Measurements from ENCODE around the gene FLT1.
A peak's percentile ranks its signal among the peaks of the same experiment; 100 is the strongest.

FLT1 gene

DNA sequence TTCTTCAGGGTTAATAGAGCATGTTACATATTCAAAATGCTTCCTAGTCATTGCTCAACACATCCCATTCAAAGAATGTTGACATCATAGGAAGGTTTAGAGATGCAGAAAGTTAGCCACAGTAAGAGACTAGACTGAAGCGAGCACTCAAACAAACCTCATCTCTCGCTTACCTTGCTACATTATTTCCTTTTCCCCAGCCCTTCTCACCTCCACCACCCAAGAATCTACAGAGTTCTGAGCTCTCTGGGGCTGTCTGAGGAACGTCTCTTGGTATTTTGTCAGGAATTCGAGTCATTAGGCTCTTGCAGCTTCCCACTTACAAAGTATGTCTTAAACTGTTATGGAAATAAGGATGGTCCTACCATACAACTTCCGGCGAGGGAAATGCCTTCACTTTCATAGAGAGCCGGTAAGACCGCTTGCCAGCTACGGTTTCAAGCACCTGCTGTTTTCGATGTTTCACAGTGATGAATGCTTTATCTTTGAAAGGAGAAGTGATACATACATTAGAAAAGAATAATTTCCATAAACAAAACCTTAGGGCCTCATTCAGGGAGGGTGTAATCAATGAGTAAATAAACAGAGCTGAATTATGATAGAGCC lies 65.1 kb downstream of the FLT1 start:
- peak; percentile 15 for DNase-seq (ENCODE audit: low spot score)

DNA sequence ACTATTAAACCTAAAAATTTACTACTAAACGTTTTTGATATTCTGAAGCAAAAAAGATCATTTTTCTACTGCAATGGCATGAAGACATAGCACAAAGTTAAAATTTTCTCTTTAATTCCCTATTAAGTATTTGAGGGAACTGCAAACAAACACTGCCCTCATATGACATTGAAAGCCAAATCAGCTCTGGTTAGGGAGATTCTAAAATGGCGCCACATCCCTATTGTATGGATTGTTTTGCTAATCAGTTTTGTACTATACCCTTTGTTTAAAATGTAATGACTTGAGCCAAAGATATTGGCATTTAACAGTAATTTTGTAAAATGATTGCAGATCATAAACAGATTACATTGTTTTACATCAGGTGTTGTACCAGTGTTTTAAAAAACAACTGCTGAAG lies 65.8 kb downstream of the FLT1 start:
- no peak for DNase-seq (ENCODE audit: low spot score)

DNA sequence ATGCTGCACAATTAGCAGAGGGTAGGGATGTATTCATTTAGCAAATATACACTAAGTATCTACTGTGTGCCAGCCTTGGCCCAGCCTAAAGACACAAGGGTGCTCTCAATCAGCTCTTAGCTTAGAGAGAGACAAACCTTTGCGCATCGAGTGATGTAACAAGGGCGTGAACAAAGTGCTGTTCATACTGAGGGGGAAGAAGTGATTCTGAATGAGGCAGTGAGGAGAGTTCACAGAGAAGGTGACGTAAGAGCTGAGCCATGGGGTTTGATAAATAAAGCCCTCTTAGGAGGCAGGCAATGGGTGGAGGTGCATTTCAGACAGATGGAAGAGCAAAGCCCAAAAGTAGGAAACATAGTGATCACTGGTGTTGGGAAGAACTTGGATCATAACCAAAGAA lies 68.5 kb downstream of the FLT1 start:
- no peak for DNase-seq (ENCODE audit: low spot score)

DNA sequence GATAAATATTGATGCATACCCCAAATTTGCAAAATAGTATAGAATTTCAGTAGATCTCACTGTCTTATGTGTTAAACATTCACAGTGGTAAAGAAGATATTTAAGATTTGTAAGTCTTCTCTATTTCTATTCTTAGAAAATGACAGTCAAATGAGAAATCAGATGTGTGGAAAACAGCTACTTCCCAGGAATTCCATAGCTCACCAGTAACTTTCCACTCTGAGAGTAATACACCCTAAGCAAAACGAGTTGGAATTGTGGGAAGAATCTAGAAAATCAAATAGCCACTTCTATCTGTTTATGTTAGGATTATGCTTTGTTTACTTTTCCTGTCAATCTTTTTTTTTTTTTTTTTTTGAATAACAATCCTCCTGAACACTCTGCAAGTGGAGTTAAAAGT lies 69.1 kb downstream of the FLT1 start:
- no peak for DNase-seq (ENCODE audit: low spot score)

DNA sequence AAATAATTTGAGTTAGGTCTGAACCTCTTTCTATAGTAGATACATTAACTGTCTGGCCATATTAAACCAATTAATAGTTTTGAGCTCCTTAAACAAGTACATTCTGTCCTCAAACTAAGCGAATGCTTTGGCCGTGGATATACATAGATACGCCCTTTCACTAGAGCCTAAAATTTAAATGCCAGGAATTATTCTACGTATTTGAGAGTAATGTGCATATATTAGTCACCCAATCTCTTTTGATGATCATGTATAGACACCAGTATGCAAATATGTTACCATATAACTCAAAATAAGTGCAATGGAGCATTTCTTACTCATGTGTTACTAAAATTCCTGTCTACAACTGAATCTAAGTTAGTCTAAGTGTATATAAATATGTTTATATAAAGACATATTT lies 70.4 kb downstream of the FLT1 start:
- DNase-seq (ENCODE audit: low spot score), result no peak

DNA sequence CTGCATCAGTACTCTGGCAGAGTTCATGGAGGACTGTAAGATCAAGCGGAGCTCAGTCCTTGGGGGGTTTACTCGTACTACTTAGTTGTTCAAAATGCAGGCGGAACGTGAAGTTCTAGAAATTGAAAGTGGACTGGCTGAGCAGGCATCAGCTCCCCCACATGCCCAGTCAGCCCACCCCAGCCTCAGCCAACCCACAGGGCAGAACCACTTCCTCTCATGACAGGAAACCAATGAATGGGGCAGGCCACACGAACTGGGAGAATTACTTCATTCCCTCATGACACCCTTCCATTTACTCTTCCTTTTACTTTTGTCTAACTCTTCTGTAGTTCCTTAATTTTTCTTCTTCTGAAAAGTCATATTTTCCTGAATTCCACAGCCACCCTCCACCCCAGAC lies 71.9 kb downstream of the FLT1 start:
- no peak for DNase-seq (ENCODE audit: low spot score)

DNA sequence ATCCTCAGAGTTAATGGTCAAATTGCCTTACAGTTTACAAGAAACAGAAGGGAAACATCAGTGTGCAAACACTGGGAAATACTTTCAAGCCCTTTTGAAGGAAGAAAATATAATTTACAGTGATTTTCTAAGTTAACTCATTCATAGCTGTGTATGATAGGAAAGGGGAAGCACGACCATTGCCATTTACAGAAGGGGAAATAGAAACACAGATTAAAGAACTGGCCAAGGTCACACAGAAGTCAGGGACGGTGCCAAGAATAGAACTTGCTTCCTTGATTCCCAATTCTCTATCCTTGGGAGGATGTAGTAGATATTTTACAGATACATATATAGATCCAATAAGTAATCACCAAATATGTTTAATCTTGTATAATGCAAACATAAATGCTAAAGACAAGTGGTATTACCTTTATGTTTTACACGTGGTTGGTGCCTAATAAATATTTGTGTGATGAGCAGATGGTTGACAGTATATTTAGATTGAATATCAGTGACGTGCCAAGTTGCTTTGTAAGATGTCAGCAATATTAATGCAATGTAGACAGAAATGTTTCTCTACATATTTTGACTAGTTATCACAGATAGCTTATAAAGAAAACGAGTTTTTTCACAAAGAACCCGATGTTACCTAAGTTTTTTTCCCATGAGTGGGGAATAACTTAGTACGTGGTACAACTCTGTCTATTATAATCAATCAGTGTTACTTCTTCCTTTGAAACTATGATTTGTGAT lies 73.1 kb downstream of the FLT1 start:
- no peak for DNase-seq (ENCODE audit: low spot score)

DNA sequence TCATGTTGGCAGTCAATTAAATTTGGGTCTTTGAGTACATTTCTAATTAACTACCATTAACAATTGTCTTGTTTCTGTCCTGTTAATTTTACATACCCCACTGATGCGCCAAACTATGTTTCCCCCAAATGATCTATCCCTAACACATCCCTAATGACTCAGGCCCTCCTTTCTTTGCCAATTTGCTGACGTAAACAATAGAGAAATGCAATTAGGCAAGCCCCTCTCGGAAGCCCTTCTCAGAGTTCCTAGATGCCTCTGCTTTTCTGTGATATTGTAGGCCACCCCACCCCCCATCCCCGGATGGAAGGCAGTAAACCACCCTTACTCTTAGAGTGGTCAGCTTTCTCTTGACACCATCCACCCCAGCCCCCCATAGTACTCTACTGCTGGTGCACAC lies 74.2 kb downstream of the FLT1 start:
- no peak for DNase-seq (ENCODE audit: low spot score)

DNA sequence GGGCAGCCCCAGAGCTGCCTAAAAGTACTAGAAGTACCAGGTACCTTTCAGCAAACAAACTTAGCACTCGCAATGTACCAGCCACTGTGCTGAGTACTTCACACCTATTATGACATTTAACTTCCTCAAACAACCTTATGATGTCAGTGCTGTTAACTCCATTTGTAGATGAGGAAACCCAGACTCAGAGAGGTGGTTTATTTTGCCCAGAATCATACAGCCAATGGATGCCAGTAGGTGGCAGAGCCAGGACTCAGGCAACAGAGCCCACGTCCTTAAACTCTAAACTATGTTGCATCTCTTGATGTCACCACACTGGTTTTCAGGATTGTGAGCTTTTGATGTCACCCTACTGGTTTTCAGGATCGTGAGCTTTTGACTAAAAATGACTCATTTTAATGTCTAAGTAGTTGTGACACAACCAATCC lies 78.9 kb downstream of the FLT1 start:
- no peak for DNase-seq (ENCODE audit: low spot score)

DNA sequence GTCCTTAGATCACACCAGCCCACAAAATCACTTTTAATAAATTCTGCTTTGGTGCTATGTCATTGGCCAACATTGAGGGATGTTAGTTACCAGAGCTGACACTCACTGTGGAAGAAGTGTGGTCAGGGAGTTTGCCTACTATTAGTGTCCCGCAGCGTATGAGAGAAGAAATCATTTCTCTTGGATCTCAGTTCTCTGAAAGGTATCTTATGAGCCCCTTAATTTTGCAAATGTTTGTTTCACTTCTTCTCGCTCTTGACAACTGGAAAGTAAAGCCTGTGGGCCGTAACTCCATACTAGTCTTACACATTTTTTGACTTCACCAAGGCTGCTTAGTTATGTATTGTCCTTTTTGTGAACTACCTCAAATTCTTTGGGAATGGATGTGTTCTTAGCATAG lies 80.9 kb downstream of the FLT1 start:
- no peak for DNase-seq (ENCODE audit: low spot score)

DNA sequence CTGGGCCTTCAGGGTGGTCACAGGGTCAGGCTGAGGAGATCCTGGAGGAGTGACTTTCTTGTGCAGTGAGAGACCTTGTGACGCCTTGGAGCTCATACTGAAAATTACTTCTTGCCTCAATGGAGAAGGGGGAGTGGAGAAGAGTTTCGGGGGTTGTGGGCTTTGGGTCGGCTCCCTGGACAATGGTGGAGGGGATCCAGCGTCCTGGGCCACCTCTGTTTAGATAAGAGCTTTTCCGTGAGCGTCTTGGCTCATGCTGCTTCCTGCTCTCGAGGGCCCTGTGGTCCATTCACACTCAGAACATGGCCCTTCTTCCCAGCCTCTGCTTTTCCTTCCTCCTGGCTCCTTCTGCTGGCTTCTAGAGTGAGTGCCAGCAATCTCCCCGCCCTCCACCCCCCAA lies 81.9 kb downstream of the FLT1 start:
- no peak for DNase-seq (ENCODE audit: low spot score)

DNA sequence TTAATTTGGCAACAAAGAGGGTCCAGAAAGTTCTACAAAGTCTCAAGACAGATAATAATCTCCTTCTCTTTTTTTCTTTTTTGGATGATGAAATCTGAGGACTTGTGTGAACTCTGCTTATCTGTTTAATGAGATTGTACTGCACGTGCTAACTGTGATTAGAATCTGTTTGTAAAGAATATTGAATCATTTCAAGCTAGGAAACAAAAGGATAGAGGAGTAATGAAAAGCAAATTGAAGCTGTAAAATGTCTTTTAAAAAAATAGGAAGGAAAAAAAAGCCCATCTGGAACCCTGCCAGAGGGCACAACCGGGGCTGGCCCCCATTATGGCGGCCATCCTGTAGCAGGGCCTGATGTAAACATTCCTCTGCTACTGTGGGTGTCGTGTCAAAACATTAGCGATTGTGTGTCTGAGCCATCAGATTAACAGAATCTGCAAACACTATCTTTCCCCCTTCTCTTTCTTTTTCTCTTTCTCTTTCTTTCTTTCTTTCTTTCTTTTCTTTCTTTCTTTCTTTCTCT lies 83.0 kb downstream of the FLT1 start:
- no peak for DNase-seq (ENCODE audit: low spot score)

DNA sequence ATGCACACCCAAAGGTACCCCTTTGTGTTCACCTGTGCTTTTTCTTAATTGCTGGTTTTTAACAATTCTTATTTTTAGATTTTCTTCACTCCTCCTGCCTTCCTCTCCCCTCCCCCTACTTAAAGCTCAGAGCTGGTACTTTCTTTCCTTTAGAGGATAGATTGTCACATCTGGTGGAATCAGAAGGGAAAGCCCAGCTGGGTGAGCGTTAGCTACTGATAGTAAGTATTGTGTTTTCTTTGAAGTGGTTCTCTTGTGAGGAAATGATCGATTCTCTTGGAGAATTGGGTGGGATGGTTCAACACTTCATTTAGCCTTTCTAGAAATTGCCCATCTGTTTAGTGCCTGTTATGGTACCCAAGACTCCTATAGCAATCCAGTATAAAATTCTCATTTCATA lies 84.8 kb downstream of the FLT1 start:
- no peak for DNase-seq (ENCODE audit: low spot score)

DNA sequence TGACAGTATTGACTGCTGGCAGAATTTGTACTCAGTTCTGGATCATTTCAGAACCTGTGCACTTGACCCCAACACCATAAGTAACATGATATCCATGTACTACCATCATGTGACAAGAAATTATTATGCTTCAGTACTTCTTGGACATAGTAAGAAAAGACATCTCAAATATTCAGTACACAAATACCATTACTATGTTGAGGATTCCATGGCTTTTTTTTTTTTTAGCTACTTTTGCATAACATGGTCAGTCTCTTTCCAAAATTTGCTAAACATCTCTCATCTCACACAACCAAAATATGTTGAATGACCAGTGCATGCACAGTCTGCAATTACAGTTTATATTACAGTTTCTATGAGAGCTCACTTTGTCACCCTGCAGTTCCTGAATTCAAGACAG lies 85.3 kb downstream of the FLT1 start:
- DNase-seq (ENCODE audit: low spot score), result peak; percentile 9

DNA sequence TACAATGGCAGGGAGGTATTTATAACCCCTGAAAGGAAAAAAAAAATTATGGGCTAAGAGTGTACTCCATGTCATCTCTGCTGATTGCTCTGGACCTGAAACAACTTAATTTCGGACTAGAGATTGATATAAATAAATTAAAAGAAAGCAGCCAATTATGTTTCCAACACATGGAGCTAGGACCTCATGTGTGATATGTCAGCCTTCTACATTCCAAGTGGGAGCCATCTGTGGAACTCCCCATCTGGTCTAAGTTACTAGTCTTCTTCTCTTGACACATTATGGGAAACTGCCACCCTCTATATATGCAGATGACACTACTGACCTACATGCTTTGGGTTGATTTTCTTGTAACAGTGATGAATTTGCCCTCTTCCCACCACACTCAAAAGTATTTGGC lies 86.1 kb downstream of the FLT1 start:
- no peak for DNase-seq (ENCODE audit: low spot score)

DNA sequence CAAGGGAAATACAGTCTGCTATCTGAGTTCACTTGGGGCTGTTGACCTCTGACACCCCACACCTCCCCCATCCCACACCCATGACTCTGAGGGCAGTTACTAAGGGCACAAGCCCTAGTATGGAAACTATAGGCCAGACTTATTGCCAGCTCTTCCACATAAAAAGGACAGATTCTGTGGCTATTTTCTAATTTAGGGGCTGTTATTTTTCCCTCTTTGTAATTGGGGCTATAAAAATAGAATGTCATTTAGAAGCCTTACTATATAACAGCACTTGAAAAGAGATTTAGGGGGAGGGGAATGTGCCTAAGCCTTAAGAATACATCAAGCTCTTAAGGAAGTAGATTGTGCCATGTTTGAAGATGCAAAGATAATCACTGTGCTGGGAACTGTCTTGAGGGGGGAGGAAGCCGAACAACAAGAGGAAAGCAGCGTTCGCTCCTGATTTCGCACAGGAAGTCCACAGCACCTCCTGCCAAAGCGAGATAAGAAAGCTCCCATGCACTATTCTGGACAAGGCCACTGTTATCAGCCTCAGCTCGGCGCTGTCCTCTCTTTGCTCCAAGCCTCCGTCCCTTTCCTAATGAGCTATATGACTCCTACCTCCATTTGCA lies 86.6 kb downstream of the FLT1 start:
- no peak for DNase-seq (ENCODE audit: low spot score)

DNA sequence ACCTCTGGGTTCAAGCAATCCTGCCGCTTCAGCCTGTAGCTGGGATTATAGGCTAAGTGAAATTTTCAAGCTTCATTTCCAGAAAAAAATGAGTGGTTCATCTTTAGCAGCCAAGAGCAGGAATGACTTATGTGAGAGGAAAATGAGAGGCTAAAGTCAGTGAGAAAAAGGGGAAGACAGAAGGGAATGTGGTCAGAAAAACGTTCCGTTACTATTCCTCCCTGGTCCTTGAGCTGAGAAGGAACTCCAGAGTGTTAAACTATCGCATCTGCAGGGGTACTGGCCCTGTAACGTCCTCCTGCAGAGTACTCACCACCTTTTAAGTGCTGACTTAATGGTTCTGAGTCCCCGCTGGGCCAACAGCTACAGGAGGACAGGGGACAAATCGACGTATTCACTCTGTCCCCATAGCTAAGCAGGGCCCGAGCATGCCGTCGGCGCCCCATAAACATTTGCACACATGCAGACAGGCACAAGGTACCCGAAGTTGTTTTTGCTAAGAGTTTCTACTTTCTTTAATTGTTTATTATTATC lies 88.1 kb downstream of the FLT1 start:
- no peak for DNase-seq (ENCODE audit: low spot score)

DNA sequence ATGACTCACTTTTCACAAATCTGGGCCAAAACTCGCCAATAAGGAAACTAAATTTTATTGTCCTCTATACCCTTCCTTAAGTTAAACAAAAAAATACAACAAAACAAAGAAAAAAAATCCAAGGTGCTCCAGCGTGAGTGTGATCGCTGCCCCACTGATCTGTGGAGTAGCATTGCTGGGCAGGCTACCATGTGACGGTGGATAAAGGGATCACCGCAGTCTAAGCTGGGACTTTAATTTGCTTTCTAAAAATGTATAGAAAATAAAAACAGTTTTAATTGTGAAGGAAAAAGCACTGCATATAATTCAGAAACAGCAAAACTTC lies 92.9 kb downstream of the FLT1 start:
- DNase-seq (ENCODE audit: low spot score), result no peak

DNA sequence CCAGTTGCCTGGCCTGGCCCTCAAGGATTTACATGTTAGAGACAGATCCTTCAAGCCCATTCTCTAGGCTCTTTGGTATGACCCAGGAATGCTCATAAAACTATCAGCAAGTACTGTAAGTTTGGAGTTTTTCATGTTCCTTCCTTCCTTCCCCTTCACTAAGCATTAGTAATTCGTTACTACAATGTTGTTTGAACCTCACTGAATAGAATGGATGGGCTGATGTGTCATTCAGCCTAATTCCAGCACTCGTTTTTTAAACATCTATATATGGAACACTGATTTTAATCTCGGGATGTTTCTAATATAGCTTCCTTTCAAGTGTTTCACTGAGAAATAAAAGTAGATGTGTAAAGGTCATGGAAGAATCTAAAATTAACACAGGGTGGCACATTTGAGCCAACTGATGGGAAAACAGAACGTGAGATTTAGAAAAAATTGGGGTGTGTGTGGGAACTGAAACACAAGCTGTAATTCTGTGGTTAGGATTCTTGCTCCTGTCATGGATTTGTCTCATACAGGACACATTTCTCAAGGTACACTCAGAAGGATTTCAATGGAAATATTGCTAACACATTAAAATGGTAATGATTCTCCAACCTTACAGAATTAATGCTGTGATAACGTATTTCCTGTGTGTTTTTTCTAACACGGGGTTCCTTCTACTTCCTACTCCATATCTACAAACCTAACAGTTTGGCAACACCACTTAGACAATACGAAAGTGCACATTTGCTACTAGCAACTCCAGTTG lies 93.4 kb downstream of the FLT1 start:
- DNase-seq (ENCODE audit: low spot score), result peak; percentile 52

DNA sequence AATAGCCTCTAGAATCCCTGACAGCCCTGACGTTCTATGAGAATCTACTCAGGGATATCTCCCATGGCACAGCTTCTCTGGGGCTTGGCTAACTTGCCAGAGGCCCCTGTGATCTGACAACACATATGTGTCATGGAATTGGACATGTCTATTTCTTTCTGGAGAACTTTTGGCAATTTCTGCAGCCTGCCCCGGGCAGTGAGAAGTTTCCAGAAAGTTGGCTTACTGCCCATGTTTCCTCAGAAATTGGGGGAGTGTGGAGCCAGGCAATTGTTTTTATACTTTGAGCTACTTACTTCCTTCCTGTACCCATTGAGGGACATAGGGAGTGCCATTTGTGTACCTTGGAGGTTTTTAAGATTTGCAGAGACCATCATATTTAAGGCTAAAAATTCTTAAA lies 98.9 kb downstream of the FLT1 start:
- DNase-seq (ENCODE audit: low spot score), result no peak

DNA sequence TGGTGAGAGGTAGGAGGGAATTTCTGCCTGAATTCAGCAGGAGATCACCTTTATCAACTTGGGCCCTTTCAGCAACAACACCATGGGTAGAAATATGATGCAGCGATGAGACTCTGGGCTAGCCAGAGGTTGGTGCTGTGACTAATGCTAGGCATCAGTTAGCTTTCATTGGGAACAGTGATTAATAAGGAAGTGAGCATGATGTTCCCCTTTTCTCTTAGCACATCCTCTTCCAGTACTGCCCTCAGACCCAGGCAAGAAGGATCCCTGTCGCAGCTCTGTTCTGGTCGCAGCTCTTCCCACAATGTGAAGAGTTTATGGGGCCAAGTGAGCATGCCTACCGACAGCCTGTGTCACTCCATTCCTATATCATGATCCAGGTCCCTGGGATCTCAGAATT lies 100.5 kb downstream of the FLT1 start:
- DNase-seq (ENCODE audit: low spot score), result peak; percentile 14

DNA sequence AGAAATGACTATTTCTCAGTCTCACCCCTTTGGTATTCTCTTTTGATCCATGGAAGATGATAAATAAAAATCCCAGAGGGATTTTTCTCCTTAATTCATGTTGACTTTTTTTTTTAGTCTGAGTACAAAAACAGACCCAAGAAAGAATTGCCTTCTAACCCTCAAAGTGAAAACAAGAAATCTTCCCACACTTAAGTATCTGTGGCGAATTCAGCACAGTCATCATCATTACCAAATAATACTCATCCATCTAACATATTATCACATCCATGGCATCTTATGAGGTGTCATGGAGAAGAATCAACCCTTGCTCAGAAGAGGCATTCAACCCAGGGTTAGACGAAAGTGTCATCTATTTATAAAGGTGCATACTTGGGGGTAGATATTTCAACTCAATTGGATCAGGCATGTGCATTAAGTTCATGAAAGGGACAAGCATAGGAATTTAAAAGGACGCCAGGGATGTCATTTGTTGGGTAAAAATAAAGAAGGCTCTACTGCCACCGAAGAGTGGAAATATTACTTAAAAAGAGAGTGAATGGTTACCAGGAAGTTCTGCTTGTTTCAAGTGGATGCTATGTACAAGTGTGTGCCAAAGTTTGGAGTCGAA lies 101.9 kb downstream of the FLT1 start:
- no peak for DNase-seq (ENCODE audit: low spot score)
